ENCODE results near the gene TET2. TPM values are rescaled to one million over a fixed set of nuclear protein-coding genes. Genes with fewer than 3 reads are reported as not detected.
A peak's percentile ranks its signal among the peaks of the same experiment; 100 is the strongest.

The TET2 gene
- total RNA-seq, 6 experiments from 2014 or later: 5.8 to 8.8 (median 7.0) TPM

- no peaks in the 10 kb centered on the region for H3K36me3 ChIP-seq
- H3K9me3 ChIP-seq: no peaks in the 10 kb centered on the region
- no peak for DNase-seq
- intact Hi-C loops (cut with DNase I): loop anchor here in 1 of 2 donors (5.0 kb wide), 1 partner anchor 327 kb away; the partner anchor contains the start of gene PPA2
- H3K4me1 ChIP-seq: peaks cover 0 to 27% (median 6%) of the 10 kb centered on the region in 4 donors
- peak overlapping the region in 2 of 3 donors; percentile 81 to 90 for H3K27ac ChIP-seq
- no peaks in the 10 kb centered on the region for H3K27me3 ChIP-seq
- peak overlapping the region; percentile 67 to 76 (median 69) for H3K4me3 ChIP-seq
- TF ChIP-seq POLR2A (IDR thresholded peaks at IDR 0.05) (peak; percentile 26), CTCF (IDR thresholded peaks at IDR 0.05) (no peak)
- 37% methylated on average over 19 of the region's 21 CpGs for WGBS (ENCODE audit: insufficient coverage, low coverage, low lambda C conversion rate, missing lambda C conversion rate)
- no peak for ATAC-seq
Observed at GRCh38 chr4:105145156-105145902, 1.3 kb upstream of the TET2 start.

GRCh38 chr4:105145903-105146275 lies 787 bp upstream of the TET2 start:
- WGBS (ENCODE audit: insufficient coverage, low coverage, low lambda C conversion rate, missing lambda C conversion rate): 7% methylated on average over 18 of the region's 25 CpGs
- intact Hi-C loops (cut with DNase I): loop anchor here in 1 of 2 donors (5.0 kb wide), 1 partner anchor 326 kb away; the partner anchor contains the start of gene PPA2
- DNase-seq (peak; percentile 51 to 69 (median 59)), ATAC-seq (peak; percentile 15 to 30 (median 20))
- H3K27me3 ChIP-seq: no peaks in the 10 kb centered on the region
- H3K4me1 ChIP-seq: peaks cover 0 to 32% (median 7%) of the 10 kb centered on the region in 4 donors
- H3K4me3 ChIP-seq: peak overlapping the region; percentile 67 to 76 (median 69)
- peak overlapping the region; percentile 79 to 90 (median 81) for H3K27ac ChIP-seq
- no peaks in the 10 kb centered on the region for H3K9me3 ChIP-seq
- no peak for TF ChIP-seq CTCF (IDR thresholded peaks at IDR 0.05)
- H3K36me3 ChIP-seq: no peaks in the 10 kb centered on the region

DNA sequence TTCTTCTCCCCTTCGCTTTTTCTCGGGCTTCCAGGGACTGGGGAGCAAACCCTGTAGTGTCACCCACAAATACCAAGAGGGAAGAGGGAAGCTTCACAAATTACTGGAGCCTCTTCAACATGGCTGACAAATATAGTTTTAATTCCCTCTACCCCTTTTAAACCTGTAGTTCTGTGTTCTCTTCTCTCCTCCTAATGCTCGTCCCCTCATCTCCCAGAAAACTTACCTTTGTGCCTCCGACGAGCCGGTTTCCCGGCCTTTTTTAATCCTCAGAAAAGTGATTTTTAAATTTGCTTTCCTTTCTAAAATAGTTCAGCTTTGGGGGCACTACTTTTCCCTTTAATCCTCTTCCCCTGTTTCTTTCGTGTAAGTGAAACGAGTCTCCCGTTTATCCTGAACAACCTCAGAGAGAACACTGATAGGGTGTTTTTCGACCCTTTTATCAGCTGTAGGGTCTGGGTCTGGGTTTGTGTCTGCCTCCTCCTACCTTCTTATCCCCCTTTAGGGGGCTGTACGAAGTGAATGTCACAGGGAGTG lies 408 bp downstream of the TET2 start:
- DNase-seq (no peak), ATAC-seq (peak; percentile 4 to 15 (median 10))
- Histone ChIP-seq H3K9me3 (no peaks in the 10 kb centered on the region), H3K27me3 (no peaks in the 10 kb centered on the region), H3K27ac (peak overlapping the region; percentile 79 to 90 (median 81)), H3K4me3 (peak overlapping the region; percentile 67 to 76 (median 69)), H3K36me3 (no peaks in the 10 kb centered on the region), H3K4me1 (peaks cover 0 to 28% (median 7%) of the 10 kb centered on the region in 4 donors)
- intact Hi-C loops (cut with DNase I): loop anchor here in 1 of 2 donors (5.0 kb wide), 1 partner anchor 325 kb away; the partner anchor contains the start of gene PPA2
- TF ChIP-seq POLR2A (IDR thresholded peaks at IDR 0.05) (no peak), CTCF (IDR thresholded peaks at IDR 0.05) (no peak)
- under 1% methylated on average over 10 of the region's 12 CpGs for WGBS (ENCODE audit: insufficient coverage, low coverage, low lambda C conversion rate, missing lambda C conversion rate)

DNA sequence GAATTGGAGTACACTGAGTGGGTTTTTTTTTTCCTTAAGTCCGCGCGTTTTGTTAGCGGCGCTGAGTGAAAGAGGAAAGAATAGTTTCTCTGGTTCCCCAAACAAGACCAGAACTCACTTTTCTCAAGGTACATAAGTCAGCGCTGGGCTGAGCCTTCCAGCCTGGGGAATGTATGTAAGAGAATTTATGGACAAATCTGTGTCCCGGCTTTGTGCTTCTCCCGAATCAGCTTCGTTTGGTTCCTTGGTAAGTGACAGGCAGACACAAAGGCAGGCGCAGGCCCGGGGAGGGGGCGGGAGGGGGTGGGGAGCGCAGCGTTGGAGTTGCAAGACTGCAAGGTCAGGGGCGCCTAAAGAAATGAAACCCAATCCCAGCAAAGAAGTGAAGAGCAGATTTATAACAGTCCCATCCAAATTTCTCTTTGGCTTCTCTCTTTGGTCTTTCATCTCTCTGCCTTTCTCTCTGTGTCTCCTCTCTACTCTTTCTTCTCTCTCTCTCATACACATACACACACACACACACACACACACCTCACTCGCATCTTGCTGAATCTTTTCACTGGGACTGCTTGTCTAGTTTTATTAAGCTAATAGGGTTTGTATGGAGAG lies 981 bp downstream of the TET2 start:
- H3K4me1 ChIP-seq: peaks cover 0 to 28% (median 7%) of the 10 kb centered on the region in 4 donors
- H3K27me3 ChIP-seq: no peaks in the 10 kb centered on the region
- no peak for TF ChIP-seq CTCF (IDR thresholded peaks at IDR 0.05)
- TF ChIP-seq POLR2A (IDR thresholded peaks at IDR 0.05): no peak
- peak overlapping the region; percentile 67 to 76 (median 69) for H3K4me3 ChIP-seq
- DNase-seq (peak in 2 of 3 donors; percentile 39 to 61), ATAC-seq (peak; percentile 20 to 29 (median 22))
- peak overlapping the region; percentile 79 to 90 (median 81) for H3K27ac ChIP-seq
- no peaks in the 10 kb centered on the region for H3K9me3 ChIP-seq
- intact Hi-C loops (cut with DNase I): loop anchor here in 1 of 2 donors (5.0 kb wide), 1 partner anchor 325 kb away; the partner anchor contains the start of gene PPA2
- WGBS (ENCODE audit: insufficient coverage, low coverage, low lambda C conversion rate, missing lambda C conversion rate): 0% methylated on average over 12 of the region's 16 CpGs
- H3K36me3 ChIP-seq: no peaks in the 10 kb centered on the region

All from right lobe of liver (tissue), 6 donors.